ENCODE results near the gene GIPC2.
"Not testable (repeated sequence)": the region's sequence is repeated elsewhere in the genome, so short reads cannot be mapped to it uniquely, and the experiment has no call there.

The GIPC2 gene

GRCh38 chr1:78006521-78006920, 39.2 kb upstream of the GIPC2 start:
- FAIRE-seq, result no peak
- DNase-seq (ENCODE audit: insufficient read length, low spot score), result no peak
- TF ChIP-seq POU2F2 (IDR thresholded peaks at IDR 0.05; ENCODE audit: low read depth, low read length) (no peak), POLR2AphosphoS5 (IDR thresholded peaks at IDR 0.05; ENCODE audit: low read depth, low read length) (no peak), SPI1 (IDR thresholded peaks at IDR 0.05; ENCODE audit: low read depth, low read length) (no peak), TAF1 (IDR thresholded peaks at IDR 0.05; ENCODE audit: low read depth, low read length) (no peak), PAX5 (IDR thresholded peaks at IDR 0.05; ENCODE audit: insufficient read depth, low read length, severe bottlenecking) (no peak), POLR2A (IDR thresholded peaks at IDR 0.05; ENCODE audit: low read depth, low read length) (no peak)

GRCh38 chr1:78007677-78008341, 38.0 kb upstream of the GIPC2 start:
- no peak for DNase-seq (ENCODE audit: insufficient read length, low spot score)
- FAIRE-seq, result no peak
- TF ChIP-seq POLR2A (IDR thresholded peaks at IDR 0.05; ENCODE audit: low read depth, low read length) (no peak), POLR2AphosphoS5 (IDR thresholded peaks at IDR 0.05; ENCODE audit: low read depth, low read length) (no peak), PAX5 (IDR thresholded peaks at IDR 0.05; ENCODE audit: insufficient read depth, low read length, severe bottlenecking) (no peak), TAF1 (IDR thresholded peaks at IDR 0.05; ENCODE audit: low read depth, low read length) (no peak), POU2F2 (IDR thresholded peaks at IDR 0.05; ENCODE audit: low read depth, low read length) (no peak), SPI1 (IDR thresholded peaks at IDR 0.05; ENCODE audit: low read depth, low read length) (no peak)

- FAIRE-seq (no peak), DNase-seq (ENCODE audit: insufficient read length, low spot score) (no peak)
- no peak for TF ChIP-seq POLR2AphosphoS5 (IDR thresholded peaks at IDR 0.05; ENCODE audit: low read depth, low read length)
- TF ChIP-seq POU2F2 (IDR thresholded peaks at IDR 0.05; ENCODE audit: low read depth, low read length), result no peak
- TF ChIP-seq POLR2A (IDR thresholded peaks at IDR 0.05; ENCODE audit: low read depth, low read length), result no peak
- no peak for TF ChIP-seq SPI1 (IDR thresholded peaks at IDR 0.05; ENCODE audit: low read depth, low read length)
- TF ChIP-seq TAF1 (IDR thresholded peaks at IDR 0.05; ENCODE audit: low read depth, low read length), result no peak
Measured at GRCh38 chr1:78009276-78009675, 36.5 kb upstream of the GIPC2 start.

GRCh38 chr1:78009836-78010235, 35.9 kb upstream of the GIPC2 start:
- TF ChIP-seq POLR2AphosphoS5 (IDR thresholded peaks at IDR 0.05; ENCODE audit: low read depth, low read length), result no peak
- no peak for TF ChIP-seq POU2F2 (IDR thresholded peaks at IDR 0.05; ENCODE audit: low read depth, low read length)
- no peak for TF ChIP-seq PAX5 (IDR thresholded peaks at IDR 0.05; ENCODE audit: insufficient read depth, low read length, severe bottlenecking)
- no peak for TF ChIP-seq SPI1 (IDR thresholded peaks at IDR 0.05; ENCODE audit: low read depth, low read length)
- TF ChIP-seq TAF1 (IDR thresholded peaks at IDR 0.05; ENCODE audit: low read depth, low read length), result no peak
- no peak for TF ChIP-seq POLR2A (IDR thresholded peaks at IDR 0.05; ENCODE audit: low read depth, low read length)
- FAIRE-seq, result no peak
- DNase-seq (ENCODE audit: insufficient read length, low spot score), result no peak

- no peak for FAIRE-seq
- DNase-seq (ENCODE audit: insufficient read length, low spot score), result no peak
- TF ChIP-seq PAX5 (IDR thresholded peaks at IDR 0.05; ENCODE audit: insufficient read depth, low read length, severe bottlenecking) (no peak), TAF1 (IDR thresholded peaks at IDR 0.05; ENCODE audit: low read depth, low read length) (no peak), POLR2A (IDR thresholded peaks at IDR 0.05; ENCODE audit: low read depth, low read length) (no peak), SPI1 (IDR thresholded peaks at IDR 0.05; ENCODE audit: low read depth, low read length) (no peak)
Measured at GRCh38 chr1:78011050-78011449, 34.7 kb upstream of the GIPC2 start.

GRCh38 chr1:78015148-78015547, 30.6 kb upstream of the GIPC2 start:
- FAIRE-seq, result no peak
- no peak for TF ChIP-seq POU2F2 (IDR thresholded peaks at IDR 0.05; ENCODE audit: low read depth, low read length)
- no peak for TF ChIP-seq POLR2A (IDR thresholded peaks at IDR 0.05; ENCODE audit: low read depth, low read length)
- TF ChIP-seq POLR2AphosphoS5 (IDR thresholded peaks at IDR 0.05; ENCODE audit: low read depth, low read length), result no peak
- TF ChIP-seq SPI1 (IDR thresholded peaks at IDR 0.05; ENCODE audit: low read depth, low read length), result no peak
- no peak for TF ChIP-seq PAX5 (IDR thresholded peaks at IDR 0.05; ENCODE audit: insufficient read depth, low read length, severe bottlenecking)
- TF ChIP-seq TAF1 (IDR thresholded peaks at IDR 0.05; ENCODE audit: low read depth, low read length), result no peak
- no peak for DNase-seq (ENCODE audit: insufficient read length, low spot score)

GRCh38 chr1:78019024-78019423, 26.7 kb upstream of the GIPC2 start:
- TF ChIP-seq TAF1 (IDR thresholded peaks at IDR 0.05; ENCODE audit: low read depth, low read length), result no peak
- no peak for FAIRE-seq

GRCh38 chr1:78021134-78021533, 24.6 kb upstream of the GIPC2 start:
- not testable (repeated sequence) for FAIRE-seq; DNase-seq (ENCODE audit: insufficient read length, low spot score)

More at GRCh38 chr1:78019024-78019423, 26.7 kb upstream of the GIPC2 start:
- DNase-seq (ENCODE audit: insufficient read length, low spot score), result no peak

GRCh38 chr1:78029793-78030192, 16.0 kb upstream of the GIPC2 start:
- DNase-seq (ENCODE audit: insufficient read length, low spot score), result no peak

GRCh38 chr1:78032996-78033796, 12.6 kb upstream of the GIPC2 start:
- TF ChIP-seq PAX5 (IDR thresholded peaks at IDR 0.05; ENCODE audit: insufficient read depth, low read length, severe bottlenecking), result no peak
- no peak for TF ChIP-seq SPI1 (IDR thresholded peaks at IDR 0.05; ENCODE audit: low read depth, low read length)
- no peak for TF ChIP-seq POU2F2 (IDR thresholded peaks at IDR 0.05; ENCODE audit: low read depth, low read length)
- TF ChIP-seq TAF1 (IDR thresholded peaks at IDR 0.05; ENCODE audit: low read depth, low read length), result no peak
- no peak for TF ChIP-seq POLR2A (IDR thresholded peaks at IDR 0.05; ENCODE audit: low read depth, low read length)
- no peak for TF ChIP-seq POLR2AphosphoS5 (IDR thresholded peaks at IDR 0.05; ENCODE audit: low read depth, low read length)
- DNase-seq (ENCODE audit: insufficient read length, low spot score), result no peak
- no peak for FAIRE-seq

More at GRCh38 chr1:78029793-78030192, 16.0 kb upstream of the GIPC2 start:
- FAIRE-seq, result no peak
- TF ChIP-seq POLR2AphosphoS5 (IDR thresholded peaks at IDR 0.05; ENCODE audit: low read depth, low read length), result no peak
- TF ChIP-seq PAX5 (IDR thresholded peaks at IDR 0.05; ENCODE audit: insufficient read depth, low read length, severe bottlenecking), result no peak
- TF ChIP-seq POU2F2 (IDR thresholded peaks at IDR 0.05; ENCODE audit: low read depth, low read length), result no peak
- no peak for TF ChIP-seq SPI1 (IDR thresholded peaks at IDR 0.05; ENCODE audit: low read depth, low read length)

All from GM12891 (cell line).